GM18505 (cell line): ENCODE results near the gene GRM7.

Experiments used
- ATAC-seq: cut with Tn5 transposase; IDR thresholded peaks from one replicate; pipeline ENCODE4 v1.9.1; 2021; ENCODE audit not compliant: unreplicated experiment
- POLR2A ChIP-seq: IDR thresholded peaks from 4 replicates; pipeline ENCODE4 v1.6.1; 2011; ENCODE audit warnings: borderline replicate concordance; ENCODE audit not compliant: insufficient read depth, insufficient read length; ENCODE audit errors: extremely low read depth

Gene GRM7

GRCh38 chr3:7618606-7619005, 757.7 kb downstream of the GRM7 start:
- no peak for TF ChIP-seq POLR2A

GRCh38 chr3:7620401-7620800, 759.5 kb downstream of the GRM7 start:
- ATAC-seq, result no peak
- no peak for TF ChIP-seq POLR2A

More at GRCh38 chr3:7618606-7619005, 757.7 kb downstream of the GRM7 start:
- no peak for ATAC-seq

GRCh38 chr3:7621046-7621630, 760.2 kb downstream of the GRM7 start:
- ATAC-seq, result no peak
- TF ChIP-seq POLR2A, result no peak

- TF ChIP-seq POLR2A, result no peak
- ATAC-seq, result no peak
Observed at GRCh38 chr3:7621651-7622050, 760.7 kb downstream of the GRM7 start.

GRCh38 chr3:7625021-7625420, 764.1 kb downstream of the GRM7 start:
- ATAC-seq, result no peak
- TF ChIP-seq POLR2A, result no peak

GRCh38 chr3:7630351-7630911, 769.5 kb downstream of the GRM7 start:
- no peak for TF ChIP-seq POLR2A

GRCh38 chr3:7630925-7631324, 770.0 kb downstream of the GRM7 start:
- no peak for ATAC-seq
- no peak for TF ChIP-seq POLR2A

More at GRCh38 chr3:7630351-7630911, 769.5 kb downstream of the GRM7 start:
- no peak for ATAC-seq

- no peak for TF ChIP-seq POLR2A
- no peak for ATAC-seq
Observed at GRCh38 chr3:7632305-7632704, 771.4 kb downstream of the GRM7 start.

GRCh38 chr3:7637694-7638093, 776.8 kb downstream of the GRM7 start:
- no peak for TF ChIP-seq POLR2A
- ATAC-seq, result no peak

GRCh38 chr3:7638103-7638502, 777.2 kb downstream of the GRM7 start:
- no peak for ATAC-seq
- TF ChIP-seq POLR2A, result no peak

GRCh38 chr3:7640787-7641186, 779.9 kb downstream of the GRM7 start:
- ATAC-seq, result no peak
- no peak for TF ChIP-seq POLR2A

- TF ChIP-seq POLR2A, result no peak
- ATAC-seq, result no peak
Observed at GRCh38 chr3:7646851-7647250, 785.9 kb downstream of the GRM7 start.

- no peak for ATAC-seq
- TF ChIP-seq POLR2A, result no peak
Observed at GRCh38 chr3:7650466-7650865, 789.6 kb downstream of the GRM7 start.

- TF ChIP-seq POLR2A, result no peak
- ATAC-seq, result no peak
Observed at GRCh38 chr3:7651274-7651673, 790.4 kb downstream of the GRM7 start.
